ENCODE results near the gene SMIM14.

SMIM14 gene

GRCh38 chr4:39597695-39598381 lies 40.8 kb downstream of the SMIM14 start:
- Histone ChIP-seq H3K36me3 (ENCODE audit: low read length) (peaks cover 43% of the 10 kb centered on the region), H3K27ac (ENCODE audit: low read depth, low read length) (no peak overlapping the region)

GRCh38 chr4:39596971-39597370 lies 41.7 kb downstream of the SMIM14 start:
- H3K36me3 ChIP-seq (ENCODE audit: low read length), result peaks cover 41% of the 10 kb centered on the region
- H4K20me1 ChIP-seq (ENCODE audit: low read depth, low read length), result 0 out of 2 replicates have a peak, but pooled peaks cover 12% of the 10 kb centered on the region
- no peak overlapping the region for H2AFZ ChIP-seq (ENCODE audit: low read depth, low read length, severe bottlenecking)

More at GRCh38 chr4:39597695-39598381, 40.8 kb downstream of the SMIM14 start:
- Histone ChIP-seq H3K4me3 (ENCODE audit: insufficient read depth, low read length, poor library complexity, severe bottlenecking) (no peak overlapping the region), H3K9me2 (replicated peaks; ENCODE audit: insufficient read depth, low read length) (no peaks in the 10 kb centered on the region), H3F3A (ENCODE audit: insufficient read depth) (peaks cover 19% of the 10 kb centered on the region), H3K79me2 (ENCODE audit: insufficient read depth, low read length) (peaks cover 52% of the 10 kb centered on the region), H3K9me3 (ENCODE audit: insufficient read depth, low read length) (no peaks in the 10 kb centered on the region), H3K27me3 (ENCODE audit: low read length) (no peaks in the 10 kb centered on the region), H3K4me2 (ENCODE audit: low read depth, low read length, poor library complexity, severe bottlenecking) (no peak overlapping the region), H2AFZ (ENCODE audit: low read depth, low read length, severe bottlenecking) (no peak overlapping the region), H3K9ac (ENCODE audit: low read length) (no peak overlapping the region), H4K20me1 (ENCODE audit: low read depth, low read length) (peaks cover 11% of the 10 kb centered on the region; the same call in 1 of the 2 replicates)
- TF ChIP-seq EZH2phosphoT487 (conservative IDR thresholded peaks at IDR 0.05; ENCODE audit: low read length), result no peak
- no peak for TF ChIP-seq CTCF (IDR thresholded peaks at IDR 0.05; ENCODE audit: insufficient read depth, low read length, poor library complexity, severe bottlenecking)

GRCh38 chr4:39591290-39591689 lies 47.4 kb downstream of the SMIM14 start:
- H3K27me3 ChIP-seq (ENCODE audit: low read length), result no peaks in the 10 kb centered on the region
- peaks cover 23% of the 10 kb centered on the region; the same call in 1 of the 2 replicates for H3K36me3 ChIP-seq (ENCODE audit: low read length)
- no peak overlapping the region for H2AFZ ChIP-seq (ENCODE audit: low read depth, low read length, severe bottlenecking)
- no peak overlapping the region for H3K27ac ChIP-seq (ENCODE audit: low read depth, low read length)
- H3K4me3 ChIP-seq (ENCODE audit: insufficient read depth, low read length, poor library complexity, severe bottlenecking), result no peak overlapping the region
- TF ChIP-seq EZH2phosphoT487 (conservative IDR thresholded peaks at IDR 0.05; ENCODE audit: low read length), result no peak
- no peak for TF ChIP-seq CTCF (IDR thresholded peaks at IDR 0.05; ENCODE audit: insufficient read depth, low read length, poor library complexity, severe bottlenecking)
- no peak overlapping the region for H3K4me2 ChIP-seq (ENCODE audit: low read depth, low read length, poor library complexity, severe bottlenecking)
- H4K20me1 ChIP-seq (ENCODE audit: low read depth, low read length), result peaks cover 23% of the 10 kb centered on the region
- peaks cover 25% of the 10 kb centered on the region; the same call in 1 of the 2 replicates for H3F3A ChIP-seq (ENCODE audit: insufficient read depth)
- H3K9ac ChIP-seq (ENCODE audit: low read length), result no peak overlapping the region
- H3K9me2 ChIP-seq (replicated peaks; ENCODE audit: insufficient read depth, low read length), result no peaks in the 10 kb centered on the region
- H3K9me3 ChIP-seq (ENCODE audit: insufficient read depth, low read length), result no peaks in the 10 kb centered on the region
- peaks cover 71% of the 10 kb centered on the region for H3K79me2 ChIP-seq (ENCODE audit: insufficient read depth, low read length)

More at GRCh38 chr4:39596971-39597370, 41.7 kb downstream of the SMIM14 start:
- no peaks in the 10 kb centered on the region for H3K9me3 ChIP-seq (ENCODE audit: insufficient read depth, low read length)
- peaks cover 55% of the 10 kb centered on the region for H3K79me2 ChIP-seq (ENCODE audit: insufficient read depth, low read length)
- TF ChIP-seq CTCF (IDR thresholded peaks at IDR 0.05; ENCODE audit: insufficient read depth, low read length, poor library complexity, severe bottlenecking) (no peak), EZH2phosphoT487 (conservative IDR thresholded peaks at IDR 0.05; ENCODE audit: low read length) (no peak)
- H3K4me3 ChIP-seq (ENCODE audit: insufficient read depth, low read length, poor library complexity, severe bottlenecking), result no peak overlapping the region
- H3K9ac ChIP-seq (ENCODE audit: low read length), result no peak overlapping the region
- peaks cover 24% of the 10 kb centered on the region for H3F3A ChIP-seq (ENCODE audit: insufficient read depth)
- H3K9me2 ChIP-seq (replicated peaks; ENCODE audit: insufficient read depth, low read length), result no peaks in the 10 kb centered on the region
- no peak overlapping the region for H3K4me2 ChIP-seq (ENCODE audit: low read depth, low read length, poor library complexity, severe bottlenecking)
- H3K27me3 ChIP-seq (ENCODE audit: low read length), result no peaks in the 10 kb centered on the region
- H3K27ac ChIP-seq (ENCODE audit: low read depth, low read length), result no peak overlapping the region
